GM18507 (cell line): ENCODE measurements around the gene HMCN2.
"Not testable (repeated sequence)": the region's sequence is repeated elsewhere in the genome, so short reads cannot be mapped to it uniquely, and the experiment has no call there.

Experiments used
- DNase-seq: peaks from one replicate; pipeline ENCODE4 v3.0.0; 2011; ENCODE audit warnings: low read depth; ENCODE audit not compliant: insufficient read length; ENCODE audit errors: extremely low spot score
- FAIRE-seq: peaks from 2 replicates; lab custom pipeline; 2011; peaks lifted over from hg19 to GRCh38; lab: Jason Lieb, UNC

HMCN2 gene

GRCh38 chr9:130394320-130394719, 128.8 kb downstream of the HMCN2 start:
- DNase-seq (no peak), FAIRE-seq (no peak)

GRCh38 chr9:130394814-130395470, 129.4 kb downstream of the HMCN2 start:
- DNase-seq (no peak), FAIRE-seq (no peak)

GRCh38 chr9:130395810-130396435, 130.4 kb downstream of the HMCN2 start:
- FAIRE-seq = no peak
- no peak for DNase-seq

- FAIRE-seq (no peak), DNase-seq (no peak)
Measured at GRCh38 chr9:130396581-130396980, 131.0 kb downstream of the HMCN2 start.

GRCh38 chr9:130398487-130399240, 133.1 kb downstream of the HMCN2 start:
- no peak for DNase-seq
- FAIRE-seq = no peak

- FAIRE-seq (no peak), DNase-seq (no peak)
Measured at GRCh38 chr9:130399768-130400167, 134.2 kb downstream of the HMCN2 start.

GRCh38 chr9:130400870-130401269, 135.3 kb downstream of the HMCN2 start:
- FAIRE-seq (no peak), DNase-seq (no peak)

- not testable (repeated sequence) for FAIRE-seq, DNase-seq
Measured at GRCh38 chr9:130401742-130402141, 136.2 kb downstream of the HMCN2 start.

- FAIRE-seq = no peak
Measured at GRCh38 chr9:130402243-130402642, 136.7 kb downstream of the HMCN2 start.

GRCh38 chr9:130402645-130403440, 137.3 kb downstream of the HMCN2 start:
- DNase-seq = no peak

More at GRCh38 chr9:130402243-130402642, 136.7 kb downstream of the HMCN2 start:
- DNase-seq = no peak

GRCh38 chr9:130405657-130406257, 140.2 kb downstream of the HMCN2 start:
- FAIRE-seq = no peak
- DNase-seq = no peak

More at GRCh38 chr9:130402645-130403440, 137.3 kb downstream of the HMCN2 start:
- no peak for FAIRE-seq

- DNase-seq (no peak), FAIRE-seq (no peak)
Measured at GRCh38 chr9:130406278-130406895, 140.8 kb downstream of the HMCN2 start.

GRCh38 chr9:130407916-130408663, 142.5 kb downstream of the HMCN2 start:
- FAIRE-seq = no peak
- DNase-seq = no peak

GRCh38 chr9:130408669-130409068, 143.1 kb downstream of the HMCN2 start:
- no peak for FAIRE-seq
- DNase-seq = no peak

GRCh38 chr9:130409246-130409645, 143.7 kb downstream of the HMCN2 start:
- FAIRE-seq (no peak), DNase-seq (no peak)

- DNase-seq (no peak), FAIRE-seq (no peak)
Measured at GRCh38 chr9:130410443-130410842, 144.9 kb downstream of the HMCN2 start.

- FAIRE-seq = no peak
Measured at GRCh38 chr9:130411566-130411915, 146.0 kb downstream of the HMCN2 start.

GRCh38 chr9:130414081-130414731, 148.6 kb downstream of the HMCN2 start:
- FAIRE-seq (no peak), DNase-seq (no peak)

More at GRCh38 chr9:130411566-130411915, 146.0 kb downstream of the HMCN2 start:
- DNase-seq = no peak
